ENCODE data around the gene STX16.

Gene STX16

GRCh38 chr20:58703765-58704371 lies 52.8 kb downstream of the STX16 start:
- DNase-seq (ENCODE audit: low read depth) = no peak
- H3K4me3 ChIP-seq (ENCODE audit: low read depth, low read length) = no peak overlapping the region
- TF ChIP-seq CTCF (conservative IDR thresholded peaks at IDR 0.05; ENCODE audit: low read depth, low read length) = no peak

GRCh38 chr20:58705208-58705926 lies 54.3 kb downstream of the STX16 start:
- H3K4me3 ChIP-seq (ENCODE audit: low read depth, low read length) = no peak overlapping the region
- DNase-seq (ENCODE audit: low read depth) = no peak
- TF ChIP-seq CTCF (conservative IDR thresholded peaks at IDR 0.05; ENCODE audit: low read depth, low read length) = no peak

GRCh38 chr20:58706150-58706892 lies 55.2 kb downstream of the STX16 start:
- no peak for TF ChIP-seq CTCF (conservative IDR thresholded peaks at IDR 0.05; ENCODE audit: low read depth, low read length)
- no peak for DNase-seq (ENCODE audit: low read depth)
- no peak overlapping the region for H3K4me3 ChIP-seq (ENCODE audit: low read depth, low read length)

GRCh38 chr20:58706975-58707681 lies 56.0 kb downstream of the STX16 start:
- no peak for DNase-seq (ENCODE audit: low read depth)
- no peak for TF ChIP-seq CTCF (conservative IDR thresholded peaks at IDR 0.05; ENCODE audit: low read depth, low read length)
- H3K4me3 ChIP-seq (ENCODE audit: low read depth, low read length) = no peak overlapping the region

GRCh38 chr20:58707770-58708169 lies 56.7 kb downstream of the STX16 start:
- no peak for TF ChIP-seq CTCF (conservative IDR thresholded peaks at IDR 0.05; ENCODE audit: low read depth, low read length)
- H3K4me3 ChIP-seq (ENCODE audit: low read depth, low read length) = no peak overlapping the region
- DNase-seq (ENCODE audit: low read depth) = no peak

- H3K4me3 ChIP-seq (ENCODE audit: low read depth, low read length) = no peak overlapping the region
- no peak for TF ChIP-seq CTCF (conservative IDR thresholded peaks at IDR 0.05; ENCODE audit: low read depth, low read length)
- DNase-seq (ENCODE audit: low read depth) = no peak
Measured at GRCh38 chr20:58708246-58708931, 57.3 kb downstream of the STX16 start.
